SH-SY5Y (cell line): ENCODE data around the gene NARS2.

Experiments
- GATA2 ChIP-seq: IDR thresholded peaks from 2 replicates; pipeline ENCODE4 v1.6.1; 2011; ENCODE audit warnings: mild to moderate bottlenecking, low read depth, low read length
- GATA3 ChIP-seq: IDR thresholded peaks from 2 replicates; pipeline ENCODE4 v1.6.1; 2011; ENCODE audit warnings: low read depth, mild to moderate bottlenecking, low read length, moderate library complexity

- TF ChIP-seq GATA2 (no peak), GATA3 (no peak)
These were observed 41.7 kb downstream of the NARS2 start for GRCh38 chr11:78532991-78533390.
